ENCODE measurements around the gene SLC8B1. TPM values are rescaled to one million over a fixed set of nuclear protein-coding genes. Genes with fewer than 3 reads are reported as not detected.

The SLC8B1 gene
- total RNA-seq, 2 donors from 2014 or later = 25.2 to 44.2 TPM

GRCh38 chr12:113297214-113297587 is 37.7 kb downstream of the SLC8B1 start:
- intact Hi-C loops (cut with DNase I) = no loop called here
- H3K9me3 ChIP-seq = no peaks in the 10 kb centered on the region
- 57 to 69% methylated on average over 4 to 9 of the region's 9 CpGs for WGBS, 2 donors
- ATAC-seq = no peak
- H3K27ac ChIP-seq = peak overlapping the region in 3 of 4 donors; percentile 10 to 41 (median 33)
- no peaks in the 10 kb centered on the region for H3K27me3 ChIP-seq
- peaks cover 10 to 20% of the 10 kb centered on the region in 2 donors for H3K36me3 ChIP-seq (replicated peaks in 1 of 2; ENCODE audit: insufficient read depth in 1 of 2, low read depth in 2 of 2)
- peaks cover 13% of the 10 kb centered on the region for H3K4me1 ChIP-seq
- H3K4me3 ChIP-seq = no peak overlapping the region
- TF ChIP-seq POLR2A (IDR thresholded peaks at IDR 0.05) (peak in 1 of 3 donors; percentile 11), CTCF (IDR thresholded peaks at IDR 0.05) (peak in 1 of 7 experiments; percentile 31)
- peak in 2 of 4 donors; percentile 34 to 47 for DNase-seq

- DNase-seq (no peak), ATAC-seq (no peak)
- intact Hi-C loops (cut with DNase I) = no loop called here
- Histone ChIP-seq H3K27ac (peak overlapping the region in 1 of 4 donors; percentile 10), H3K36me3 (replicated peaks in 1 of 2; ENCODE audit: insufficient read depth in 1 of 2, low read depth in 2 of 2) (peaks cover 10 to 24% of the 10 kb centered on the region in 2 donors), H3K4me3 (no peak overlapping the region), H3K9me3 (no peaks in the 10 kb centered on the region), H3K4me1 (peaks cover 13% of the 10 kb centered on the region), H3K27me3 (no peaks in the 10 kb centered on the region)
- WGBS, 2 donors = 86 to 92% methylated on average over 17 to 23 of the region's 23 CpGs
- TF ChIP-seq POLR2A (IDR thresholded peaks at IDR 0.05) = no peak
- no peak for TF ChIP-seq CTCF (IDR thresholded peaks at IDR 0.05)
Observed at GRCh38 chr12:113296557-113297213, 38.2 kb downstream of the SLC8B1 start.

GRCh38 chr12:113295886-113296556 is 38.9 kb downstream of the SLC8B1 start:
- Histone ChIP-seq H3K36me3 (replicated peaks in 1 of 2; ENCODE audit: insufficient read depth in 1 of 2, low read depth in 2 of 2) (peaks cover 10 to 27% of the 10 kb centered on the region in 2 donors), H3K27me3 (no peaks in the 10 kb centered on the region), H3K4me1 (peaks cover 13% of the 10 kb centered on the region), H3K9me3 (no peaks in the 10 kb centered on the region), H3K4me3 (no peak overlapping the region), H3K27ac (no peak overlapping the region)
- no peak for DNase-seq
- no peak for TF ChIP-seq POLR2A (IDR thresholded peaks at IDR 0.05)
- TF ChIP-seq CTCF (IDR thresholded peaks at IDR 0.05) = no peak
- intact Hi-C loops (cut with DNase I) = no loop called here
- ATAC-seq = no peak
- 92% methylated on average over 23 to 24 of the region's 24 CpGs for WGBS, 2 donors

- peaks cover 10 to 46% of the 10 kb centered on the region in 2 donors for H3K36me3 ChIP-seq (replicated peaks in 1 of 2; ENCODE audit: insufficient read depth in 1 of 2, low read depth in 2 of 2)
- no peak overlapping the region for H3K4me3 ChIP-seq
- H3K9me3 ChIP-seq = no peaks in the 10 kb centered on the region
- no peak overlapping the region for H3K27ac ChIP-seq
- WGBS, 2 donors = 92 to 94% methylated on average over 8 to 10 of the region's 10 CpGs
- intact Hi-C loops (cut with DNase I) = no loop called here
- peaks cover 4% of the 10 kb centered on the region for H3K4me1 ChIP-seq
- ATAC-seq = no peak
- no peak for TF ChIP-seq CTCF (IDR thresholded peaks at IDR 0.05)
- no peak for TF ChIP-seq POLR2A (IDR thresholded peaks at IDR 0.05)
- H3K27me3 ChIP-seq = no peaks in the 10 kb centered on the region
- DNase-seq = no peak
Observed at GRCh38 chr12:113293100-113293499, 41.8 kb downstream of the SLC8B1 start.
